ENCODE data around the gene AFF1. TPM values are rescaled to one million over a fixed set of nuclear protein-coding genes. Genes with fewer than 3 reads are reported as not detected.
A peak's percentile ranks its signal among the peaks of the same experiment; 100 is the strongest.

AFF1 gene
- total and polyA plus RNA-seq, 2 of the 4 experiments (the other 2 are of a cell fraction) = 7.0 to 9.6 TPM

GRCh38 chr4:86921608-86922252, 13.1 kb upstream of the AFF1 start:
- H3K79me1 ChIP-seq (ENCODE audit: low read depth in 1 of 2, low read length in 2 of 2) = peaks cover 0 to 7% of the 10 kb centered on the region in 2 experiments; a peak in 2 of 4 replicates
- no peak overlapping the region for H4K8ac ChIP-seq (ENCODE audit: low read depth in 2 of 2, low read length in 2 of 2)
- peak overlapping the region; percentile 65; the same call in 1 of the 2 replicates for H2AK5ac ChIP-seq (ENCODE audit: low read depth, low read length)
- H3K18ac ChIP-seq (ENCODE audit: low read depth, low read length) = no peak overlapping the region; the same call in 1 of the 2 replicates
- no peak overlapping the region for H2AK9ac ChIP-seq (replicated peaks; ENCODE audit: low read depth, low read length, poor library complexity)
- no peak for ATAC-seq (ENCODE audit: low read depth)
- H3K4ac ChIP-seq (ENCODE audit: low read depth, low read length) = no peak overlapping the region
- no peak overlapping the region for H4K91ac ChIP-seq (ENCODE audit: insufficient read depth, low read depth, low read length)
- no peak overlapping the region for H3K56ac ChIP-seq (ENCODE audit: extremely low read depth, insufficient read depth, low read length)
- in situ Hi-C loops (cut with MboI; ENCODE audit: low sequenced_read_pairs) = loop anchor here (5.0 to 25.0 kb wide), 3 partner anchors 171 to 541 kb away; no protein-coding TSS in a partner anchor
- H3K27me3 ChIP-seq (ENCODE audit: control insufficient read depth, insufficient read depth, low read length) = no peaks in the 10 kb centered on the region
- no peak overlapping the region for H3K14ac ChIP-seq (replicated peaks; ENCODE audit: low read depth, low read length)
- no peaks in the 10 kb centered on the region for H3K9me3 ChIP-seq (ENCODE audit: control insufficient read depth, insufficient read depth, low read length)
- H4K20me1 ChIP-seq (ENCODE audit: insufficient read depth, low read length) = no peaks in the 10 kb centered on the region
- WGBS, 2 experiments (ENCODE audit: extremely low coverage in 2 of 2, insufficient read length in 1 of 2) = 86% methylated on average over 1 of the region's 1 CpG; no CpG with 5 or more reads in 1 of the 2 experiments
- TF ChIP-seq CEBPB (IDR thresholded peaks at IDR 0.05; ENCODE audit: low read depth, low read length) = peak; percentile 66
- TF ChIP-seq CHD1 (IDR thresholded peaks at IDR 0.05; ENCODE audit: low read depth, low read length) = no peak
- no peak for TF ChIP-seq SMC3 (IDR thresholded peaks at IDR 0.05; ENCODE audit: low read depth, low read length)
- TF ChIP-seq MAZ (IDR thresholded peaks at IDR 0.05; ENCODE audit: borderline replicate concordance, low read depth, low read length) = no peak
- intact Hi-C loops (cut with micrococcal nuclease) = loop anchor here (1.0 to 10.0 kb wide), 6 partner anchors 85 to 314 kb away; partner anchors contain the start of gene KLHL8
- H3K4me3 ChIP-seq (ENCODE audit: insufficient read depth, low read depth, low read length) = no peak overlapping the region
- no peak overlapping the region for H3K9ac ChIP-seq (ENCODE audit: low read depth, low read length)
- dilution Hi-C loops (cut with HindIII; ENCODE audit: low sequenced_read_pairs, unreplicated experiment) = no loop called here
- no TSS peak for BruUV-seq (replicated peaks)
- H3K27ac ChIP-seq (ENCODE audit: insufficient read depth, low read length) = no peak overlapping the region
- no peak overlapping the region for H3K23ac ChIP-seq (ENCODE audit: low read depth, low read length)
- DNase-seq = no peak
- H2AFZ ChIP-seq (replicated peaks; ENCODE audit: low read length, poor library complexity) = no peak overlapping the region
- H3K4me2 ChIP-seq (ENCODE audit: low read depth, low read length) = no peak overlapping the region
- H3K36me3 ChIP-seq (ENCODE audit: control insufficient read depth, insufficient read depth, low read length) = no peaks in the 10 kb centered on the region
- no peak overlapping the region for H4K5ac ChIP-seq (ENCODE audit: low read depth, low read length)
- ChIA-PET POLR2A (ENCODE audit: unreplicated experiment) (no interaction called here), CTCF (interaction anchor here (0.6 to 2.2 kb wide), 26 partner anchors 12 to 426 kb away, joined by 3 to 24 read pairs (median 4); partner anchors contain the start of gene AFF1)
- peak overlapping the region; percentile 47; the same call in 1 of the 2 replicates for H2BK20ac ChIP-seq (ENCODE audit: low read depth, low read length)
- peaks cover 7% of the 10 kb centered on the region for H3K9me1 ChIP-seq (ENCODE audit: insufficient read depth, low read length)
- H3K4me1 ChIP-seq (ENCODE audit: control insufficient read depth, insufficient read depth, low read length) = peaks cover 4% of the 10 kb centered on the region; the same call in 1 of the 2 replicates
- no peak overlapping the region; the same call in 1 of the 2 replicates for H2BK120ac ChIP-seq (ENCODE audit: low read depth, low read length)
- peak overlapping the region; percentile 43 for H2BK5ac ChIP-seq (ENCODE audit: low read depth, low read length, poor library complexity, severe bottlenecking)
- H2BK15ac ChIP-seq (ENCODE audit: low read depth, low read length) = 0 out of 3 replicates have a peak overlapping the region, but pooled peaks have one; percentile 58

All from IMR-90 (cell line).